HG03460 (cell line): ENCODE measurements around the gene AATF.

Experiments
- ATAC-seq: cut with Tn5 transposase; IDR thresholded peaks from one replicate; pipeline ENCODE4 v1.9.1; 2021; ENCODE audit not compliant: unreplicated experiment

The AATF gene

GRCh38 chr17:37041932-37042331 lies 93.2 kb downstream of the AATF start:
- no peak for ATAC-seq

GRCh38 chr17:37043201-37043600 lies 94.4 kb downstream of the AATF start:
- no peak for ATAC-seq

GRCh38 chr17:37045351-37045922 lies 96.7 kb downstream of the AATF start:
- no peak for ATAC-seq

- ATAC-seq, result no peak
Measured at GRCh38 chr17:37047631-37048104, 98.9 kb downstream of the AATF start.

- ATAC-seq, result no peak
Measured at GRCh38 chr17:37048811-37049210, 100.1 kb downstream of the AATF start.

GRCh38 chr17:37050920-37051319 lies 102.2 kb downstream of the AATF start:
- ATAC-seq, result no peak

GRCh38 chr17:37051381-37051780 lies 102.6 kb downstream of the AATF start:
- ATAC-seq, result no peak

GRCh38 chr17:37051833-37052232 lies 103.1 kb downstream of the AATF start:
- no peak for ATAC-seq

GRCh38 chr17:37052450-37052849 lies 103.7 kb downstream of the AATF start:
- no peak for ATAC-seq

- ATAC-seq, result no peak
Measured at GRCh38 chr17:37054894-37055293, 106.1 kb downstream of the AATF start.

- ATAC-seq, result no peak
Measured at GRCh38 chr17:37056622-37057021, 107.9 kb downstream of the AATF start.

- ATAC-seq, result no peak
Measured at GRCh38 chr17:37059493-37059892, 110.7 kb downstream of the AATF start.

GRCh38 chr17:37060094-37060493 lies 111.3 kb downstream of the AATF start:
- ATAC-seq, result no peak

GRCh38 chr17:37060928-37061327 lies 112.2 kb downstream of the AATF start:
- no peak for ATAC-seq

- ATAC-seq, result no peak
Measured at GRCh38 chr17:37062021-37062420, 113.3 kb downstream of the AATF start.

- no peak for ATAC-seq
Measured at GRCh38 chr17:37064206-37064605, 115.5 kb downstream of the AATF start.

GRCh38 chr17:37064956-37065355 lies 116.2 kb downstream of the AATF start:
- ATAC-seq, result no peak

- no peak for ATAC-seq
Measured at GRCh38 chr17:37065486-37066321, 117.0 kb downstream of the AATF start.

- ATAC-seq, result no peak
Measured at GRCh38 chr17:37066322-37067255, 117.8 kb downstream of the AATF start.

GRCh38 chr17:37067555-37068111 lies 118.9 kb downstream of the AATF start:
- no peak for ATAC-seq

- no peak for ATAC-seq
Measured at GRCh38 chr17:37068266-37068665, 119.5 kb downstream of the AATF start.
